GM12875 (cell line): ENCODE measurements around the gene SMIM41.
A peak's percentile ranks its signal among the peaks of the same experiment; 100 is the strongest.

ENCODE experiments used
- H3K4me3 ChIP-seq: one replicate; pipeline ENCODE4 v1.5.1; 2011; ENCODE audit warnings: low read depth, low read length, control low read depth
- CTCF ChIP-seq: IDR thresholded peaks from 2 replicates; pipeline ENCODE4 v1.5.1; 2011; ENCODE audit warnings: low read depth, mild to moderate bottlenecking, control low read depth, inconsistent platforms, low read length, moderate library complexity, borderline replicate concordance; ENCODE audit not compliant: insufficient read depth

SMIM41 gene

GRCh38 chr12:52050116-52050757 lies 29.3 kb upstream of the SMIM41 start:
- peak overlapping the region; percentile 79 for H3K4me3 ChIP-seq
- TF ChIP-seq CTCF: no peak

GRCh38 chr12:52050758-52051541 lies 28.6 kb upstream of the SMIM41 start, which contains the start of gene NR4A1:
NR4A1 (plus strand) TSS chr12:52051442; CDS start chr12:52054329, 2,887 bp downstream.
- peak within 1 kb of the TSS; percentile 79 for H3K4me3 ChIP-seq
- 0 out of 2 replicates have a peak, but pooled peaks have one; percentile 16 for TF ChIP-seq CTCF

GRCh38 chr12:52052468-52053186 lies 26.9 kb upstream of the SMIM41 start:
- H3K4me3 ChIP-seq: no peak overlapping the region
- no peak for TF ChIP-seq CTCF

GRCh38 chr12:52053536-52054209 lies 25.8 kb upstream of the SMIM41 start:
- no peak for TF ChIP-seq CTCF

GRCh38 chr12:52054231-52054832 lies 25.2 kb upstream of the SMIM41 start:
- no peak overlapping the region for H3K4me3 ChIP-seq

More at GRCh38 chr12:52053536-52054209, 25.8 kb upstream of the SMIM41 start:
- H3K4me3 ChIP-seq: no peak overlapping the region

More at GRCh38 chr12:52054231-52054832, 25.2 kb upstream of the SMIM41 start:
- no peak for TF ChIP-seq CTCF
